Adrenal gland (tissue), 5 donors: ENCODE data around the gene ATOH7.

ENCODE experiments used
- CTCF ChIP-seq, 6 experiments: fragments of 450-650 bp in 4 of 6; fragments of 200-600 bp in 2 of 6; sonication (generic) in 1 of 6; IDR thresholded peaks; 1 replicate in 5 of 6; 2 replicates in 1 of 6; pipeline versions ENCODE4 v1.5.1 to v1.8.0; 2016 to 2021; ENCODE audit warnings: antibody characterized with exemption in 6 of 6, mild to moderate bottlenecking in 2 of 6, moderate library complexity in 1 of 6
- POLR2A ChIP-seq, 2 donors: fragments of 450-650 bp; IDR thresholded peaks; one replicate each; pipeline ENCODE4 v1.6.1; 2017; ENCODE audit warnings: antibody characterized with exemption in 2 of 2, mild to moderate bottlenecking in 2 of 2, moderate library complexity in 1 of 2
- donor health status: DM: no; HTN: no; CAD: no.

GRCh38 chr10:68261132-68261856, 29.4 kb upstream of the ATOH7 start:
- TF ChIP-seq CTCF (IDR thresholded peaks at IDR 0.05) (no peak), POLR2A (IDR thresholded peaks at IDR 0.05) (no peak)
